Activated CD4-positive, alpha-beta memory T cell treated with anti-CD3 and anti-CD28 coated beads, Interleukin-2, amount 10 ng/mL, durations not matched to agents 7 days and 5 days (primary cell): ENCODE results near the gene DUSP15. TPM values are rescaled to one million over a fixed set of nuclear protein-coding genes. Genes with fewer than 3 reads are reported as not detected.
"Not testable (repeated sequence)": the region's sequence is repeated elsewhere in the genome, so short reads cannot be mapped to it uniquely, and the experiment has no call there.

Experiments used
- CTCF ChIA-PET: fragments of 350-600 bp; sonication (Branson Sonifier 250); formaldehyde crosslinking; loops from one replicate; lab custom pipeline; 2021; ENCODE audit warnings: antibody characterized with exemption, inconsistent platforms; lab: Charles Lee
- POLR2A ChIA-PET: fragments of 350-600 bp; sonication (Branson Sonifier 250); formaldehyde crosslinking; loops from one replicate; lab custom pipeline; 2021; ENCODE audit warnings: antibody characterized with exemption; lab: Charles Lee
- DNase-seq: peaks from one replicate; pipeline ENCODE4 v3.0.0-alpha.2; 2020
- H3K27ac Mint-ChIP-seq: one replicate; pipeline ENCODE4 v1.8.0; 2021; ENCODE audit warnings: mild to moderate bottlenecking, mixed read lengths
- H3K27me3 Mint-ChIP-seq: one replicate; pipeline ENCODE4 v1.8.0; 2021; ENCODE audit warnings: mixed read lengths
- H3K36me3 Mint-ChIP-seq: one replicate; pipeline ENCODE4 v1.8.0; 2021; ENCODE audit warnings: low read depth, mixed read lengths
- H3K4me1 Mint-ChIP-seq: one replicate; pipeline ENCODE4 v1.8.0; 2021; ENCODE audit warnings: mixed read lengths
- H3K4me3 Mint-ChIP-seq: one replicate; pipeline ENCODE4 v1.8.0; 2021; ENCODE audit warnings: mild to moderate bottlenecking, mixed read lengths
- H3K9me3 Mint-ChIP-seq: one replicate; pipeline ENCODE4 v1.8.0; 2021; ENCODE audit warnings: mixed read lengths
- total RNA-seq, 2 experiments: library from RNA; stranded (reverse); gene quantifications; one replicate each; pipeline ENCODE4 v1.2.3, GENCODE V29; 2021

DUSP15 gene
- total RNA-seq, 2 experiments from 2014 or later = not detected

- Mint-ChIP-seq H3K4me1 (peaks cover 18% of the 10 kb centered on the region), H3K27me3 (no peaks in the 10 kb centered on the region), H3K4me3 (no peak overlapping the region), H3K27ac (no peak overlapping the region), H3K9me3 (no peaks in the 10 kb centered on the region), H3K36me3 (no peaks in the 10 kb centered on the region)
- no peak for DNase-seq
- POLR2A ChIA-PET = no interaction called here
- CTCF ChIA-PET = interaction anchor here (1.7 kb wide), 1 partner anchor 10 kb away, joined by 3 read pairs; no protein-coding TSS in a partner anchor
Measured at GRCh38 chr20:31831771-31832306, 38.5 kb downstream of the DUSP15 start.

GRCh38 chr20:31831211-31831610 lies 39.1 kb downstream of the DUSP15 start:
- H3K9me3 Mint-ChIP-seq = no peaks in the 10 kb centered on the region
- no peaks in the 10 kb centered on the region for H3K36me3 Mint-ChIP-seq
- H3K27ac Mint-ChIP-seq = no peak overlapping the region
- peaks cover 13% of the 10 kb centered on the region for H3K4me1 Mint-ChIP-seq
- DNase-seq = no peak
- H3K27me3 Mint-ChIP-seq = no peaks in the 10 kb centered on the region
- CTCF ChIA-PET = interaction anchor here (0.6 to 1.5 kb wide), 3 partner anchors 15 to 895 kb away, joined by 3 read pairs; no protein-coding TSS in a partner anchor
- no peak overlapping the region for H3K4me3 Mint-ChIP-seq
- POLR2A ChIA-PET = no interaction called here

- POLR2A ChIA-PET = no interaction called here
- Mint-ChIP-seq H3K27me3 (no peaks in the 10 kb centered on the region), H3K4me1 (peaks cover 6% of the 10 kb centered on the region), H3K36me3 (no peaks in the 10 kb centered on the region), H3K4me3 (no peak overlapping the region), H3K9me3 (no peaks in the 10 kb centered on the region), H3K27ac (no peak overlapping the region)
- DNase-seq = no peak
- CTCF ChIA-PET = interaction anchor here (0.6 to 1.5 kb wide), 3 partner anchors 16 to 896 kb away, joined by 3 read pairs; no protein-coding TSS in a partner anchor
Measured at GRCh38 chr20:31830406-31830981, 39.8 kb downstream of the DUSP15 start.

- Mint-ChIP-seq H3K9me3 (no peaks in the 10 kb centered on the region), H3K27me3 (no peaks in the 10 kb centered on the region), H3K4me1 (no peaks in the 10 kb centered on the region), H3K27ac (no peak overlapping the region), H3K4me3 (no peak overlapping the region), H3K36me3 (no peaks in the 10 kb centered on the region)
- POLR2A ChIA-PET = no interaction called here
- no peak for DNase-seq
- CTCF ChIA-PET = interaction anchor here (1.2 to 1.5 kb wide), 2 partner anchors 9 to 21 kb away, joined by 3 read pairs; no protein-coding TSS in a partner anchor
Measured at GRCh38 chr20:31829731-31830130, 40.6 kb downstream of the DUSP15 start.

- H3K36me3 Mint-ChIP-seq, POLR2A ChIA-PET, H3K27ac Mint-ChIP-seq, H3K4me1 Mint-ChIP-seq, H3K4me3 Mint-ChIP-seq, H3K9me3 Mint-ChIP-seq, H3K27me3 Mint-ChIP-seq, DNase-seq: not testable (repeated sequence)
- CTCF ChIA-PET = interaction anchor here (0.5 kb wide), 1 partner anchor 52 kb away, joined by 3 read pairs; no protein-coding TSS in a partner anchor
Measured at GRCh38 chr20:31828016-31828415, 42.3 kb downstream of the DUSP15 start.

GRCh38 chr20:31827059-31827458 lies 43.3 kb downstream of the DUSP15 start:
- H3K4me1 Mint-ChIP-seq = peaks cover 6% of the 10 kb centered on the region
- CTCF ChIA-PET = interaction anchor here (0.7 to 0.9 kb wide), 2 partner anchors 10 to 25 kb away, joined by 3 read pairs; no protein-coding TSS in a partner anchor
- DNase-seq = no peak
- H3K27me3 Mint-ChIP-seq = no peaks in the 10 kb centered on the region
- no peaks in the 10 kb centered on the region for H3K9me3 Mint-ChIP-seq
- no peaks in the 10 kb centered on the region for H3K36me3 Mint-ChIP-seq
- H3K27ac Mint-ChIP-seq = no peak overlapping the region
- H3K4me3 Mint-ChIP-seq = no peak overlapping the region
- POLR2A ChIA-PET = interaction anchor here (0.6 to 1.2 kb wide), 2 partner anchors 10 to 362 kb away, joined by 3 to 5 read pairs; no protein-coding TSS in a partner anchor

GRCh38 chr20:31826074-31826473 lies 44.3 kb downstream of the DUSP15 start:
- Mint-ChIP-seq H3K27ac (no peak overlapping the region), H3K4me3 (no peak overlapping the region), H3K36me3 (no peaks in the 10 kb centered on the region), H3K4me1 (peaks cover 6% of the 10 kb centered on the region), H3K27me3 (no peaks in the 10 kb centered on the region), H3K9me3 (no peaks in the 10 kb centered on the region)
- ChIA-PET CTCF (no interaction called here), POLR2A (no interaction called here)
- DNase-seq = no peak

GRCh38 chr20:31824554-31825313 lies 45.6 kb downstream of the DUSP15 start:
- Mint-ChIP-seq H3K36me3 (no peaks in the 10 kb centered on the region), H3K9me3 (no peaks in the 10 kb centered on the region), H3K27me3 (no peaks in the 10 kb centered on the region), H3K4me3 (no peak overlapping the region), H3K27ac (no peak overlapping the region), H3K4me1 (peaks cover 6% of the 10 kb centered on the region)
- CTCF ChIA-PET = interaction anchor here (0.6 to 4.0 kb wide), 5 partner anchors 12 to 266 kb away, joined by 3 to 54 read pairs (median 35); partner anchors contain the start of genes FOXS1 and PDRG1
- POLR2A ChIA-PET = interaction anchor here (1.2 kb wide), 1 partner anchor 12 kb away, joined by 4 read pairs; no protein-coding TSS in a partner anchor
- DNase-seq = no peak

GRCh38 chr20:31824125-31824485 lies 46.2 kb downstream of the DUSP15 start:
- POLR2A ChIA-PET = interaction anchor here (1.1 to 1.2 kb wide), 2 partner anchors 12 to 22 kb away, joined by 3 to 4 read pairs; no protein-coding TSS in a partner anchor
- Mint-ChIP-seq H3K9me3 (no peaks in the 10 kb centered on the region), H3K4me1 (peaks cover 6% of the 10 kb centered on the region), H3K27me3 (no peaks in the 10 kb centered on the region), H3K27ac (no peak overlapping the region), H3K4me3 (no peak overlapping the region), H3K36me3 (no peaks in the 10 kb centered on the region)
- CTCF ChIA-PET = interaction anchor here (0.6 to 4.0 kb wide), 6 partner anchors 13 to 267 kb away, joined by 3 to 54 read pairs (median 28); partner anchors contain the start of genes FOXS1 and PDRG1
- DNase-seq = no peak

GRCh38 chr20:31823360-31824124 lies 46.8 kb downstream of the DUSP15 start:
- Mint-ChIP-seq H3K27me3 (no peaks in the 10 kb centered on the region), H3K9me3 (no peaks in the 10 kb centered on the region), H3K4me1 (peaks cover 6% of the 10 kb centered on the region), H3K4me3 (no peak overlapping the region), H3K36me3 (no peaks in the 10 kb centered on the region), H3K27ac (no peak overlapping the region)
- DNase-seq = no peak
- POLR2A ChIA-PET = interaction anchor here (1.1 kb wide), 1 partner anchor 23 kb away, joined by 3 read pairs; no protein-coding TSS in a partner anchor
- CTCF ChIA-PET = interaction anchor here (0.6 to 4.0 kb wide), 17 partner anchors 10 to 268 kb away, joined by 3 to 54 read pairs (median 6); partner anchors contain the start of genes FOXS1 and PDRG1

GRCh38 chr20:31822421-31823330 lies 47.7 kb downstream of the DUSP15 start:
- H3K27me3 Mint-ChIP-seq = no peaks in the 10 kb centered on the region
- H3K27ac Mint-ChIP-seq = no peak overlapping the region
- H3K36me3 Mint-ChIP-seq = no peaks in the 10 kb centered on the region
- no peaks in the 10 kb centered on the region for H3K9me3 Mint-ChIP-seq
- POLR2A ChIA-PET = interaction anchor here (0.7 to 1.1 kb wide), 2 partner anchors 24 to 91 kb away, joined by 3 read pairs; no protein-coding TSS in a partner anchor
- CTCF ChIA-PET = interaction anchor here (0.6 to 4.0 kb wide), 17 partner anchors 9 to 269 kb away, joined by 3 to 54 read pairs (median 6); partner anchors contain the start of genes FOXS1 and PDRG1
- no peak overlapping the region for H3K4me3 Mint-ChIP-seq
- H3K4me1 Mint-ChIP-seq = peaks cover 6% of the 10 kb centered on the region
- peak; percentile 75 for DNase-seq
